ENCODE results near the gene DPP4. TPM values are rescaled to one million over a fixed set of nuclear protein-coding genes. Genes with fewer than 3 reads are reported as not detected.

The DPP4 gene
- total and polyA plus RNA-seq, 4 donors, result 7.2 to 51.6 (median 21.3) TPM

DNA sequence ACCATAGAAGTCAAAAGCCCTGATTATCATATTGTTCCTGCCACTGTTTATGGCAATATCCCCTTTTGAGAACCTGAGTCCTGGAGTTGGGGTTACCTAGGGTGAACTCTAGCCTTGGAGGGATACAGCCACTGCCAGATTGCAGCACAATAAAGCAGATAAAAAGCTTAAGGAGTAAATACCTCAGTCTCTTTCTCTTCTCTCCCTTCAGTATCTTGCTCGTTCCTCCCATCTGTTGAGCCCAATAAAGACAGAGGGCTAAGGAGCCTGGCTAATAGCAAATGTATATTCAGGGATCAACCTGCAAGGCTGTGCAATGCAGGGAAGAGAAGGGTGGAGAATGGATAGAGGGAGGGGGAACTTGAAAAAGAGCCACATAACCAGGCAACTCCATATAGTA is 8.0 kb upstream of the DPP4 start:
- no peaks in the 10 kb centered on the region for H3K36me3 ChIP-seq (ENCODE audit: control insufficient read depth in 4 of 4, insufficient read depth in 4 of 4, low read length in 4 of 4)
- TF ChIP-seq, protein P1, sequence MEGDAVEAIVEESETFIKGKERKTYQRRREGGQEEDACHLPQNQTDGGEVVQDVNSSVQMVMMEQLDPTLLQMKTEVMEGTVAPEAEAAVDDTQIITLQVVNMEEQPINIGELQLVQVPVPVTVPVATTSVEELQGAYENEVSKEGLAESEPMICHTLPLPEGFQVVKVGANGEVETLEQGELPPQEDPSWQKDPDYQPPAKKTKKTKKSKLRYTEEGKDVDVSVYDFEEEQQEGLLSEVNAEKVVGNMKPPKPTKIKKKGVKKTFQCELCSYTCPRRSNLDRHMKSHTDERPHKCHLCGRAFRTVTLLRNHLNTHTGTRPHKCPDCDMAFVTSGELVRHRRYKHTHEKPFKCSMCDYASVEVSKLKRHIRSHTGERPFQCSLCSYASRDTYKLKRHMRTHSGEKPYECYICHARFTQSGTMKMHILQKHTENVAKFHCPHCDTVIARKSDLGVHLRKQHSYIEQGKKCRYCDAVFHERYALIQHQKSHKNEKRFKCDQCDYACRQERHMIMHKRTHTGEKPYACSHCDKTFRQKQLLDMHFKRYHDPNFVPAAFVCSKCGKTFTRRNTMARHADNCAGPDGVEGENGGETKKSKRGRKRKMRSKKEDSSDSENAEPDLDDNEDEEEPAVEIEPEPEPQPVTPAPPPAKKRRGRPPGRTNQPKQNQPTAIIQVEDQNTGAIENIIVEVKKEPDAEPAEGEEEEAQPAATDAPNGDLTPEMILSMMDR (IDR thresholded peaks at IDR 0.05; ENCODE audit: control extremely low read depth, extremely low read depth), result no peak
- H3K4me1 ChIP-seq (ENCODE audit: control insufficient read depth in 5 of 5, insufficient read depth in 5 of 5, low read length in 5 of 5), result peaks cover 0 to 12% (median 0%) of the 10 kb centered on the region in 5 donors
- DNase-seq (no peak), ATAC-seq (ENCODE audit: insufficient read depth, low FRiP score) (no peak)
- H3K4me3 ChIP-seq, result no peak overlapping the region
- no peaks in the 10 kb centered on the region for H3K27me3 ChIP-seq (ENCODE audit: control insufficient read depth in 3 of 3, insufficient read depth in 3 of 3, low read length in 2 of 3)
- H3K9ac ChIP-seq (ENCODE audit: insufficient read depth in 1 of 2, low read length in 2 of 2), result no peak overlapping the region
- peaks cover 0 to 8% (median 3%) of the 10 kb centered on the region in 4 donors for H3K9me3 ChIP-seq (ENCODE audit: control insufficient read depth in 4 of 4, insufficient read depth in 3 of 4, low read length in 3 of 4)
- no peak overlapping the region for H3K27ac ChIP-seq (ENCODE audit: low read depth in 1 of 2, low read length in 1 of 2)
- WGBS, 2 donors, result 82 to 100% methylated on average over 1 of the region's 1 CpG

DNA sequence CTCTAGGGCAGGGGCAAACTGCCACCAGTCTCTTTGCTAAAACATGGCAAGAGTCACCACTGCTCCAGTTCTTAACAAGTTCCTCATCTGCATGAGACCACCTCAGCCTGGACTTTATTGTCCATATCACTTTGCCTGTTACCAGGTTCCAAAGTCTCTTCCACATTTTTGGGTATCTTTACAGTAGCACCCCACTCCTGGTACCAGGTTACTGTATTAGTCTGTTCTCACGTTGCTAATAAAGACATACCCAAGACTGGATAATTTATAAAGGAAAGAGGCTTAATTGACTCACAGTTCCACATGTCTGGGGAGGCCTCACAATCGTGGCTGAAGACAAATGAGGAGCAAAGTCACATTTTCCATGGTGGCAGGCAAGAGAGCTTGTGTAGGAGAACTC is 5.5 kb upstream of the DPP4 start:
- Histone ChIP-seq H3K36me3 (ENCODE audit: control insufficient read depth in 4 of 4, insufficient read depth in 4 of 4, low read length in 4 of 4) (no peaks in the 10 kb centered on the region), H3K9ac (ENCODE audit: insufficient read depth in 1 of 2, low read length in 2 of 2) (no peak overlapping the region), H3K9me3 (ENCODE audit: control insufficient read depth in 4 of 4, insufficient read depth in 3 of 4, low read length in 3 of 4) (peaks cover 0 to 8% (median 3%) of the 10 kb centered on the region in 4 donors), H3K27ac (ENCODE audit: low read depth in 1 of 2, low read length in 1 of 2) (no peak overlapping the region), H3K4me3 (no peak overlapping the region), H3K4me1 (ENCODE audit: control insufficient read depth in 5 of 5, insufficient read depth in 5 of 5, low read length in 5 of 5) (peaks cover 0 to 4% (median under 1%) of the 10 kb centered on the region in 5 donors), H3K27me3 (ENCODE audit: control insufficient read depth in 3 of 3, insufficient read depth in 3 of 3, low read length in 2 of 3) (peaks cover 0 to 2% (median 0%) of the 10 kb centered on the region in 3 donors)
- TF ChIP-seq, protein P1 (IDR thresholded peaks at IDR 0.05; ENCODE audit: control extremely low read depth, extremely low read depth), result no peak
- WGBS, 2 donors, result 86 to 87% methylated on average over 2 of the region's 2 CpGs
- ATAC-seq (ENCODE audit: insufficient read depth, low FRiP score) (no peak), DNase-seq (no peak)

GRCh38 chr2:162075689-162076132 is 1.7 kb upstream of the DPP4 start:
- Histone ChIP-seq H3K36me3 (ENCODE audit: control insufficient read depth in 4 of 4, insufficient read depth in 4 of 4, low read length in 4 of 4) (no peaks in the 10 kb centered on the region), H3K4me3 (no peak overlapping the region), H3K27me3 (ENCODE audit: control insufficient read depth in 3 of 3, insufficient read depth in 3 of 3, low read length in 2 of 3) (peaks cover 0 to 2% (median 0%) of the 10 kb centered on the region in 3 donors), H3K9me3 (ENCODE audit: control insufficient read depth in 4 of 4, insufficient read depth in 3 of 4, low read length in 3 of 4) (peaks cover 0 to 8% (median 4%) of the 10 kb centered on the region in 4 donors), H3K27ac (ENCODE audit: low read depth in 1 of 2, low read length in 1 of 2) (no peak overlapping the region), H3K4me1 (ENCODE audit: control insufficient read depth in 5 of 5, insufficient read depth in 5 of 5, low read length in 5 of 5) (peaks cover 3 to 22% (median 7%) of the 10 kb centered on the region in 5 donors), H3K9ac (ENCODE audit: insufficient read depth in 1 of 2, low read length in 2 of 2) (no peak overlapping the region)
- 69 to 94% methylated on average over 2 of the region's 2 CpGs for WGBS, 2 donors
- TF ChIP-seq, protein P1 (IDR thresholded peaks at IDR 0.05; ENCODE audit: control extremely low read depth, extremely low read depth), result no peak
- ATAC-seq (ENCODE audit: insufficient read depth, low FRiP score) (no peak), DNase-seq (no peak)

Data from lung (tissue), 12 donors.